HCT116 (cell line): ENCODE results near the gene CNGA1. TPM values are rescaled to one million over a fixed set of nuclear protein-coding genes. Genes with fewer than 3 reads are reported as not detected.

Experiments
- ATAC-seq: fragments of 200-7000 bp; cut with Tn5 transposase; 2 replicates; pipeline ENCODE4 v1.9.1; 2020; ENCODE audit warnings: mild to moderate bottlenecking, moderate library complexity
- BruUV-seq: library from RNA; stranded (reverse); fragments of 400-500 nt; replicated peaks from 2 replicates; lab custom pipeline; 2021; lab: Mats Ljungman, UMichigan
- CTCF ChIA-PET: fragments of 300-600 bp; sonication (Branson Sonifier 250); formaldehyde crosslinking; loops from one replicate; lab custom pipeline; 2021; ENCODE audit warnings: antibody characterized with exemption; lab: Charles Lee
- POLR2A ChIA-PET: fragments of 300-600, 350-600 bp; sonication (Branson Sonifier 250); formaldehyde crosslinking; loops from one replicate; lab custom pipeline; 2021; ENCODE audit warnings: antibody characterized with exemption; lab: Charles Lee
- RAD21 ChIA-PET, 2 experiments: fragments of 300-600 bp; sonication (Branson Sonifier 250); formaldehyde crosslinking; loops; one replicate each; lab custom pipeline; 2023; ENCODE audit warnings: low total read pairs in 2 of 2; ENCODE audit not compliant: uncharacterized antibody in 2 of 2, unreplicated experiment in 2 of 2, low non-redundant PET in 1 of 2; lab: Charles Lee
- DNase-seq: peaks from one replicate; pipeline ENCODE4 v3.0.0-alpha.2; 2010; ENCODE audit warnings: low read depth, low spot score
- H2AFZ ChIP-seq: fragments of 200-600 bp; shearing (Covaris generic), sonication (generic); 2 replicates; pipeline ENCODE4 v1.6.1; 2017; ENCODE audit warnings: low read depth, mixed run types, mixed read lengths, antibody characterized with exemption, low read length; ENCODE audit not compliant: poor library complexity, severe bottlenecking
- H3K27ac ChIP-seq: 2 replicates; pipeline ENCODE4 v1.5.1; 2012; ENCODE audit warnings: low read depth, low read length
- H3K27me3 ChIP-seq: fragments of 200-600 bp; sonication (generic); 2 replicates; pipeline ENCODE4 v1.6.1; 2016; ENCODE audit warnings: mixed run types, low read length, mixed read lengths; ENCODE audit not compliant: insufficient read depth
- H3K36me3 ChIP-seq, 2 experiments: fragments of 200-500 bp in 1 of 2; fragments of 200-600 bp in 1 of 2; sonication (Bioruptor generic) in 1 of 2; sonication (generic) in 1 of 2; 2 replicates each; pipeline versions ENCODE4 v1.5.1 to v1.6.1; 2014 to 2016; ENCODE audit warnings: low read length in 2 of 2, inconsistent platforms in 1 of 2, mixed read lengths in 1 of 2, mixed run types in 1 of 2; ENCODE audit not compliant: insufficient read depth in 2 of 2, control insufficient read depth in 1 of 2
- H3K4me1 ChIP-seq, 2 experiments: fragments of 200-600 bp in 1 of 2; sonication (generic) in 1 of 2; 2 replicates each; pipeline versions ENCODE4 v1.5.1 to v1.6.1; 2012 to 2017; ENCODE audit warnings: low read length in 2 of 2, inconsistent platforms in 1 of 2, mild to moderate bottlenecking in 1 of 2, mixed read lengths in 1 of 2, mixed run types in 1 of 2, moderate library complexity in 1 of 2; ENCODE audit not compliant: insufficient read depth in 2 of 2, control insufficient read depth in 1 of 2
- H3K4me2 ChIP-seq: fragments of 200-600 bp; sonication (generic); 2 replicates; pipeline ENCODE4 v1.6.1; 2017; ENCODE audit warnings: mixed run types, low read length, mixed read lengths
- H3K4me3 ChIP-seq, 2 experiments: fragments of 200-600 bp in 1 of 2; sonication (generic) in 1 of 2; replicated peaks in 1 of 2; 2 replicates each; pipeline ENCODE4 v1.5.1; 2011 to 2016; ENCODE audit warnings: low read length in 2 of 2, control low read depth in 1 of 2, low read depth in 1 of 2, mild to moderate bottlenecking in 1 of 2, mixed read lengths in 1 of 2, mixed run types in 1 of 2
- H3K79me2 ChIP-seq: fragments of 200-600 bp; sonication (generic); 2 replicates; pipeline ENCODE4 v1.6.1; 2017; ENCODE audit warnings: mild to moderate bottlenecking, mixed run types, low read length, moderate library complexity, mixed read lengths; ENCODE audit not compliant: insufficient read depth
- H3K9ac ChIP-seq: fragments of 200-600 bp; sonication (generic); 2 replicates; pipeline ENCODE4 v1.6.1; 2016; ENCODE audit warnings: low read length, mixed read lengths
- H3K9me2 ChIP-seq: fragments of 200-600 bp; sonication (generic), shearing (Covaris generic); 2 replicates; pipeline ENCODE4 v1.6.1; 2017; ENCODE audit warnings: mixed run types, mild to moderate bottlenecking, moderate library complexity; ENCODE audit not compliant: insufficient read depth
- H3K9me3 ChIP-seq, 2 experiments: fragments of 200-500 bp in 1 of 2; fragments of 200-600 bp in 1 of 2; sonication (Bioruptor generic) in 1 of 2; sonication (generic) in 1 of 2; 2 replicates each; pipeline ENCODE4 v1.6.1; 2014 to 2017; ENCODE audit warnings: low read length in 2 of 2, mixed read lengths in 2 of 2, inconsistent platforms in 1 of 2, low read depth in 1 of 2, mild to moderate bottlenecking in 1 of 2, mixed run types in 1 of 2, moderate library complexity in 1 of 2; ENCODE audit not compliant: control insufficient read depth in 1 of 2, insufficient read depth in 1 of 2
- H4K20me1 ChIP-seq: fragments of 200-600 bp; sonication (generic), shearing (Covaris generic); 2 replicates; pipeline ENCODE4 v1.6.1; 2017; ENCODE audit warnings: mixed run types, mild to moderate bottlenecking, moderate library complexity; ENCODE audit not compliant: insufficient read depth
- ELF1 ChIP-seq: IDR thresholded peaks from 2 replicates; pipeline ENCODE4 v1.6.1; 2012; ENCODE audit warnings: low read depth, borderline replicate concordance
- EZH2 ChIP-seq: fragments of 200-600 bp; sonication (generic); IDR thresholded peaks from 2 replicates; pipeline ENCODE4 v1.6.1; 2017; ENCODE audit warnings: antibody characterized with exemption, mixed run types
- FOSL1 ChIP-seq: IDR thresholded peaks from 2 replicates; pipeline ENCODE4 v1.6.1; 2012; ENCODE audit warnings: low read depth
- JUND ChIP-seq: IDR thresholded peaks from 2 replicates; pipeline ENCODE4 v1.6.1; 2012
- POLR2A ChIP-seq: IDR thresholded peaks from 2 replicates; pipeline ENCODE4 v1.7.0; 2011; ENCODE audit warnings: borderline replicate concordance; ENCODE audit not compliant: insufficient read depth, insufficient read length; ENCODE audit errors: extremely low read depth
- RAD21 ChIP-seq: IDR thresholded peaks from 2 replicates; pipeline ENCODE4 v1.6.1; 2012; ENCODE audit warnings: low read depth, mild to moderate bottlenecking
- SIN3A ChIP-seq: IDR thresholded peaks from 2 replicates; pipeline ENCODE4 v1.6.1; 2012; ENCODE audit warnings: low read depth
- SP1 ChIP-seq: IDR thresholded peaks from 2 replicates; pipeline ENCODE4 v1.6.1; 2012; ENCODE audit warnings: low read depth
- SRF ChIP-seq: IDR thresholded peaks from 2 replicates; pipeline ENCODE4 v1.6.1; 2012; ENCODE audit warnings: low read depth
- TCF7L2 ChIP-seq: IDR thresholded peaks from 2 replicates; pipeline ENCODE4 v1.7.0; 2011; ENCODE audit warnings: borderline replicate concordance, inconsistent platforms; ENCODE audit not compliant: insufficient read depth, insufficient read length; ENCODE audit errors: extremely low read depth
- YY1 ChIP-seq: IDR thresholded peaks from 2 replicates; pipeline ENCODE4 v1.6.1; 2011; ENCODE audit warnings: low read length, low read depth, moderate library complexity, mild to moderate bottlenecking; ENCODE audit not compliant: insufficient replicate concordance; ENCODE audit errors: extremely low read depth
- intact Hi-C: fragments of 100-400 bp; cut with micrococcal nuclease; formaldehyde crosslinking; loops from 2 replicates; pipeline ENCODE4 v1.10.0; 2022
- total RNA-seq: library from RNA; stranded (reverse); gene quantifications from one replicate; pipeline ENCODE4 v1.2.1, GENCODE V29; 2021; ENCODE audit not compliant: unreplicated experiment
- TF ChIP-seq, protein P1 (sequence below): IDR thresholded peaks from 2 replicates; pipeline ENCODE4 v1.6.1; 2012
- TF ChIP-seq, protein P2 (sequence below): IDR thresholded peaks from 2 replicates; pipeline ENCODE4 v1.6.1; 2011; ENCODE audit warnings: mild to moderate bottlenecking, low read length, moderate library complexity; ENCODE audit not compliant: insufficient replicate concordance; ENCODE audit errors: extremely low read depth
- TF ChIP-seq, protein P3 (sequence below): IDR thresholded peaks from 2 replicates; pipeline ENCODE4 v1.6.1; 2012

CNGA1 gene
- total RNA-seq, 1 experiment from 2014 or later, result 2.1 TPM

DNA sequence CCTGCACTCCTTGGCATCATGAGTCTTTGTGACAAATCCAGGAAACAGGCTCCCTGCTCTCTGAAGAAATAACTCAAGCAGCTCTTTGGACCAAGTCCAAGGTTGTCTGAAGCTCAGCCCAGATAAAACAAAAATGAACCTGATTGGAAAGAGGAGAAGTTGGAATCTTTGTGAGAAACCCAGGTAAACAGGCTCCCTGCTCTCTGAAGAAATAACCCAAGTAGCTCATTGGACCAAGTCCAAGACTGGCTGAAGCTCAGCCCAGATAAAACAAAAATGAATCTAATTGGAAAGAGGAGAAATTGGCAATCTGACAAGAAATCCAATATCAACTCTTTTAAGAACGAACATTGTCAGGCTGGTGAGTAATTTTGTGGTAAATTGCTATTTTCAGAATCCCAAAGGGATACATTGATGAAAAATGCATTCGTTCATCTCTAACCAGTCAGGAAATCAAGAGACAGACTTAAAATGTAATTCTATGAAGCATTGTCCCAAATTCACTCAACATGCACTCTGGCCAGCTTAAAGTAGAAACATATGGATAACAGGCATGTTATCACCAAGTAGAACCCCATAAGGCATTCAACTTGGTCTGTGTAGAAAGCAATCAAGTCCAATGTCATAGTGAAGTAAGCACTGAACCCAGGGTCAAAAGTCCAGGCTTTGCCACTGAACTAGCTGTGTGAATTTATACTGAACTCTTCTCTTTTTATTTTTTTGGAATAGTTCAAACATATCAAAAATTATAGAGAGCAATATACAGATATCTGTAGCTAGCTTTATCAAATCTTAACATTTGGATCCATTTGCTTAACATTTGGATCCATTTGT is 85.3 kb downstream of the CNGA1 start:
- H3K9me2 ChIP-seq, result no peaks in the 10 kb centered on the region
- H3K9me3 ChIP-seq, result no peaks in the 10 kb centered on the region
- no peaks in the 10 kb centered on the region for H3K27me3 ChIP-seq
- CTCF ChIA-PET, result no interaction called here
- no peak overlapping the region for H3K9ac ChIP-seq
- DNase-seq, result no peak
- no peaks in the 10 kb centered on the region for H3K36me3 ChIP-seq
- H3K27ac ChIP-seq, result no peak overlapping the region
- no peak overlapping the region for H2AFZ ChIP-seq
- TF ChIP-seq ELF1, result no peak
- no peak for TF ChIP-seq FOSL1
- TF ChIP-seq YY1, result no peak
- TF ChIP-seq, protein P1, sequence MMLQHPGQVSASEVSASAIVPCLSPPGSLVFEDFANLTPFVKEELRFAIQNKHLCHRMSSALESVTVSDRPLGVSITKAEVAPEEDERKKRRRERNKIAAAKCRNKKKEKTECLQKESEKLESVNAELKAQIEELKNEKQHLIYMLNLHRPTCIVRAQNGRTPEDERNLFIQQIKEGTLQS, result no peak
- TF ChIP-seq EZH2, result no peak
- no peak for TF ChIP-seq TCF7L2
- TF ChIP-seq, protein P2, sequence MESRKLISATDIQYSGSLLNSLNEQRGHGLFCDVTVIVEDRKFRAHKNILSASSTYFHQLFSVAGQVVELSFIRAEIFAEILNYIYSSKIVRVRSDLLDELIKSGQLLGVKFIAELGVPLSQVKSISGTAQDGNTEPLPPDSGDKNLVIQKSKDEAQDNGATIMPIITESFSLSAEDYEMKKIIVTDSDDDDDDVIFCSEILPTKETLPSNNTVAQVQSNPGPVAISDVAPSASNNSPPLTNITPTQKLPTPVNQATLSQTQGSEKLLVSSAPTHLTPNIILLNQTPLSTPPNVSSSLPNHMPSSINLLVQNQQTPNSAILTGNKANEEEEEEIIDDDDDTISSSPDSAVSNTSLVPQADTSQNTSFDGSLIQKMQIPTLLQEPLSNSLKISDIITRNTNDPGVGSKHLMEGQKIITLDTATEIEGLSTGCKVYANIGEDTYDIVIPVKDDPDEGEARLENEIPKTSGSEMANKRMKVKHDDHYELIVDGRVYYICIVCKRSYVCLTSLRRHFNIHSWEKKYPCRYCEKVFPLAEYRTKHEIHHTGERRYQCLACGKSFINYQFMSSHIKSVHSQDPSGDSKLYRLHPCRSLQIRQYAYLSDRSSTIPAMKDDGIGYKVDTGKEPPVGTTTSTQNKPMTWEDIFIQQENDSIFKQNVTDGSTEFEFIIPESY, result no peak
- TF ChIP-seq RAD21, result no peak
- no peak for TF ChIP-seq SP1
- TF ChIP-seq, protein P3, sequence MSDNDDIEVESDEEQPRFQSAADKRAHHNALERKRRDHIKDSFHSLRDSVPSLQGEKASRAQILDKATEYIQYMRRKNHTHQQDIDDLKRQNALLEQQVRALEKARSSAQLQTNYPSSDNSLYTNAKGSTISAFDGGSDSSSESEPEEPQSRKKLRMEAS, result no peak
- TF ChIP-seq SIN3A, result no peak
- TF ChIP-seq SRF, result no peak
- TF ChIP-seq JUND, result no peak
- TF ChIP-seq POLR2A, result no peak
- POLR2A ChIA-PET, result no interaction called here
- H4K20me1 ChIP-seq, result no peaks in the 10 kb centered on the region
- H3K4me1 ChIP-seq, result peaks cover 0 to 9% of the 10 kb centered on the region in 2 experiments; a peak in 2 of 4 replicates
- no peaks in the 10 kb centered on the region for H3K79me2 ChIP-seq
- H3K4me3 ChIP-seq, result no peak overlapping the region
- BruUV-seq, result no TSS peak
- no peak for ATAC-seq
- no peak overlapping the region for H3K4me2 ChIP-seq
- intact Hi-C loops, result loop anchor here (5.0 kb wide), 3 partner anchors 229 to 1089 kb away; no protein-coding TSS in a partner anchor
- RAD21 ChIA-PET, result interaction anchor here in 1 of 2 experiments (0.6 kb wide), 1 partner anchor 72 kb away, joined by 3 read pairs; no protein-coding TSS in a partner anchor
